SKM-1 (cell line): ENCODE measurements around the gene TEC.
A peak's percentile ranks its signal among the peaks of the same experiment; 100 is the strongest.

Experiments used
- DNase-seq: peaks from one replicate; lab custom pipeline; 2025; ENCODE audit not compliant: unreplicated experiment; lab: John Stamatoyannopoulos, UW

Gene TEC

DNA sequence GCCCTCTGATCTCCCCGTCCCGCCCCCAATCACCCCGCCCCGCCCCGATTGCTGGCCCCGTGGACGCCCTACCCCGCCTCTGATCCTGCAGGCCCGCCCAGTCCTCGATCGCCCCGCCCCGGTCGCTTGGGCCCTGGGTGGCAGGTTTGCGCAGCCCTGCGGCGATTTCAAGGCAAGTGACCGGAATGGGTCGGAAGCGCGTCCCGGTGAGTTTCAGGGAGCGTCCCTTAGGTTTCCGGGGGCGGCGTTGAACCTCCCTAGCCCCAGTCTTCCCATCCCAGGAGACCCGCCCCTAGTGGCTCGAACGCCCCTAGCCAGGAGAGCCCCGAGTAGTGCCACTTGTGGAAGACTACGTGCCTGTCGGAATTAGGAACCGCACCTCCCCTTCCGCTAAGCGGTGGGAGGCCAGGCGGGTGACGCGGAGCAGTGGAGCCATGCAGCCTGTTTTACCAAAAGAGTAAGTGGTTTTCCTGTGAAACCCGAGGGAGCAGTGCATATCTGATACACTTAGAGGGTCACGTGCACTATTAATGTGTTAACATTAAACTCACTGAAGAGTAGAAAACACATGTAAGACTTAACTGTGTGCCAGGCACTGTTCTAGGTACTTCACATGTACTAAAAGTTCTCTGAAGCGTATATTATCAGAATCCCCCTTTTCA, 354 bp upstream of the TEC start:
- peak; percentile 75 for DNase-seq

- DNase-seq, result no peak
Measured at GRCh38 chr4:48267574-48267973, 2.1 kb downstream of the TEC start.

- no peak for DNase-seq
Measured at GRCh38 chr4:48266781-48267180, 2.9 kb downstream of the TEC start.

- DNase-seq, result no peak
Measured at GRCh38 chr4:48262926-48263325, 6.7 kb downstream of the TEC start.

- no peak for DNase-seq
Measured at GRCh38 chr4:48262484-48262883, 7.2 kb downstream of the TEC start.

DNA sequence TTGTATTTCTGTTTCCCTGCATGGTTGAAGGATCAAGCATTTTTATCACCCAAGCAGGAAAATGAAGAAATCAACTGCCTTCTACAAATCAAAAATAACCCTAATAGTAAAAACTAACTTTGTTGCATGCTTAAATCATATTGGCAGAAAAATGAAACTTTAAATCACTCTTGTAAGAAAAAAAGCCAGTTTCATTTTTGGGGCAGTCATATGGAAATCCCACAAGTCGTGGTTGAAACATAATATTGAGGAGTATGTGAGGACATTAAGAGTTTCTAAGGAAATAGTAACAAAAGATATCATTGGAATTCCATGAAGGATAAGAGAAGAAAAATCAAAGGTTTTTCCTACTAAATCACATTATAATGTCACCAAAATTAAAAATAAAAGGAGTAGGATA, 8.4 kb downstream of the TEC start:
- DNase-seq, result no peak

GRCh38 chr4:48259748-48260147, 9.9 kb downstream of the TEC start:
- no peak for DNase-seq

DNA sequence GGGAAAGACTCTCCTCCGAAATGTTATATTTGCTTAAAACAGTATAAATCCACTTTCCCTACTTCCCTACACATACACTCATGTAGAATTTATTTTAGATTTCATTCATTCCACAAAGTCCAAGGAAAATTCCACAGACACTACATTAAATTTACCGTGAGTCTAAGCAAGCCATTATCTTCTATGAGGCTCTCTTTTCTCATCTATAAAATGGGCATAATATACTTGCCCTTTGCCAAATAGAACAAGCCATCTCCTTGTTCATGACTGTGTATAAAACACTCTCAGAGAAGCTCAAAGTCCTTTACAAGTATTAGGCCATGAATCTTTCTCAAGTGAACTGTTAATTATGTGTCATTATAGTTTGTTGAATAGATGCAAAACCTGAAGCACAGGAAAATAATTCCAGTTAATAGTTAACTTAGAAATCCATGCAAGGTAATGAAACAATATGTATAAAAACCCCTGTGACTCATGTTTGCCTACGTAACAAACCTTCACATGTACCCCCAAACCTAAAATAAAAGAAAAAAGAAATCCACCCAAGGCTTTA, 10.7 kb downstream of the TEC start:
- DNase-seq, result no peak

- no peak for DNase-seq
Measured at GRCh38 chr4:48255959-48256342, 13.7 kb downstream of the TEC start.

- DNase-seq, result no peak
Measured at GRCh38 chr4:48255072-48255958, 14.3 kb downstream of the TEC start.

GRCh38 chr4:48254381-48255071, 15.1 kb downstream of the TEC start:
- no peak for DNase-seq

GRCh38 chr4:48252313-48252712, 17.3 kb downstream of the TEC start:
- no peak for DNase-seq

DNA sequence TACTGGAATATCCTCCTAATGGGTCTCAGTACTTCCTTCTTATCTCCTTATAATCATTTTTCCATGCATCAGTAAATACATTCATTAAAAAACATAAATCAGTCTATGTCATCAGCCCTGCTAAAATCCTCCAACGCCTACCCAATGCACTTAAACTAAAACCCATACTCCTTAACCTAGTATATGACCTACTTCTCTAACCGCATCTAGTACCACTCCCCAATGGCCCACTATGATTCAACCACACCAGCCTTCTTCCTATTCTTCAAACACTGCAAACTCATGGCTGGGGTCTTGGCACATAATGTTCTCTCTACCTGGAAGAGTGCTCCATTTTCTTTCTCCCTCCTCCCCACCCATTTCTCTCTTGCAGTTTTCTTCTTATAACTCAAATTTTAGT, 18.7 kb downstream of the TEC start:
- DNase-seq, result no peak

GRCh38 chr4:48250343-48250742, 19.3 kb downstream of the TEC start:
- no peak for DNase-seq

DNA sequence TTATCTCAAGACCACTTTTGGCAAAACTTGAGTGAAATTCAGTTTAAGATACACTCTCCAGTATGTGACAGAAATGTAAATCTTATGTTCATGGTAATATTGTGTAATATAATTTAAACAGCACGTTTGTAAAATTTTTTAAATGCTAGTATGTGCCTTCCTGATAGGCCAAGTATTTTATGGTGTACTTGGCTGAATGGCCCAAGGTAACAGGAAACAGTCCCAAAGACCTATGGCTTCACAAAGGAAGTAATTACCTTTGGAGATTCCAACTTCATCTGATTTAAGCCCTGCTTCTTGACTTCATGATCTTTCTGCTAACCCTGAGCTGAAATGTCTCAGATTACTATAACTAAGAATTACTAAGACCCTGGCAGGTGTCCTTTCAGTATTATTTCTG, 20.3 kb downstream of the TEC start:
- no peak for DNase-seq

- DNase-seq, result no peak
Measured at GRCh38 chr4:48248559-48248953, 21.1 kb downstream of the TEC start.

DNA sequence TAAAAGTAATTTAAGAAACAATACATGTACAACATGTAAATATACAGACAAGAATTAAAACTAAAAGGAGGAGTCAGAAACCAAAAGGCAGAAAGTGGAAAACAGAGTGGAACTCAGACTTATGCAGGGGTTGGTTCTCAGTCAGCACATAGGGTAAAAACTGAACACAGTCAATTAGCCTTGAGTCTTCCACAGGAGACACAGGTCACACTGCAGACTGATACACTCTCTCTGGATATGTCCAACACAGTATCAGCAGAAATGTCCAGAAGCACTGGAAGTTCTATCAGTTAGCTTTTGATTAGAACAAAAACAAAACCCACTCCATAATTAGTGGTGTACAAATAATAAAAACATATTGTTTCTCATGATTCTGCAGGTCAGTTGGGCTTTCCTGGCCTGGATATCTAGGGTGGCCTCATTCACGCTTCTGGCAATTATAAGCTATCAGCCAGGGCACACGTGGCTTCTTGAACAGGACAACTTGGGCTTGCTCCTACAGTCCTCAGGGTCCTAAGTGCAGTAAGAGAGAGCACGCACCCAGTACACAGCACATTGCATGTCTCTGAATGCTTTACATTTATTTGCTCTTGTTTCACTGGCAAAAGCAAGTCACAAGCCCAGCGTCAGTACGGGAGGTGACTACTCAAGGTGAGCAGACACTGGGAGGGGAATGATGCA, 21.6 kb downstream of the TEC start:
- no peak for DNase-seq

DNA sequence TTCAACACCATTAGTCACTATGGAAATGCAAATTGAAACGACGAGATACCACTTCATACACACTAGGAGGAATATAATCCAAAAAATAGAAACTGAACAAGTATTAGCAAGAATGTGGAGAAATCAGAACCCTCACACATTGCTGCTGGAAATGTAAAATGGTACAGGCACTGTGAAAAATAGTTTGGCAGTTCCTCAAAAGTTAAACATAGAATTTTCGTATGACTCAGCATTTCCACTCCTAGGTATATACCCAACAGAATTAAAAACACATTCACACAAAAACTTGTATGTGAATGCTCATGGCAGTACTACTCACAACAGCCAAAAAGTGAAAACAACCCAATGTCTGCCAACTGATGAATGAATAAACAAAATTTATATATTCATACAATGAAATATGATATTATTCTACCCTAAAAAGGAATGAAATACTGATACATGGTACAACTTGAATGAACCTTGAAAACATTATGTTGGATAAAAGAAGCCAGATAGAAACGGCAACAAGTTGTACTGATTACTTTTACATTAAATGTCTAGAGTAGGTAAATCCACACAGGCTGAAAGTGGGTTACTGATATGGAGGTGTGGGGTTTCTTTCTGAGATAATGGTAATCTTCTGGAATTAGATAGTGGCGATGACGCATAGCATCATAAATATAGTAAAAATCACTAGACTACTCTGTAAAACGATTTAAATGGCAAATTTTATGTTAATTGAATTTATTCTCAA, 22.3 kb downstream of the TEC start:
- no peak for DNase-seq

DNA sequence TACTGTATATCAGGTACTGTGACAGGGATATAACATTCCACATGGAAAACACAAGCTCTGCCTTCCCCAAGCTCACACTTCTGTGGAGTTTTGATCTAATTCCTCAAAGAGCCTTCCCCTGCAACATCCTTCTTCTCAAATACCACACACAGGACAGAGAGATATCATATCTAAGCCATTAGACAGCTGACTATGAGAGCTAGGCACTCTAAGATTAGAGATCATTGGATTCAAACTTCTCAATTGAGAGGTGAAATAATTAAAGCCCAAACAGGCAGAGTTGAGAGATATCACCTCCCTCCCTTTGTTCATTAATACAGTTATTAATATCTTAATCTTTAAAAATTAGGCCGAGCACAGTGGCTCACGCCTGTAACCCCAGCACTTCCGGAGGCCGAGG, 25.0 kb downstream of the TEC start:
- DNase-seq, result no peak

GRCh38 chr4:48243887-48244286, 25.8 kb downstream of the TEC start:
- DNase-seq, result no peak
